ENCODE results near the gene B4GALT3.

Gene B4GALT3

DNA sequence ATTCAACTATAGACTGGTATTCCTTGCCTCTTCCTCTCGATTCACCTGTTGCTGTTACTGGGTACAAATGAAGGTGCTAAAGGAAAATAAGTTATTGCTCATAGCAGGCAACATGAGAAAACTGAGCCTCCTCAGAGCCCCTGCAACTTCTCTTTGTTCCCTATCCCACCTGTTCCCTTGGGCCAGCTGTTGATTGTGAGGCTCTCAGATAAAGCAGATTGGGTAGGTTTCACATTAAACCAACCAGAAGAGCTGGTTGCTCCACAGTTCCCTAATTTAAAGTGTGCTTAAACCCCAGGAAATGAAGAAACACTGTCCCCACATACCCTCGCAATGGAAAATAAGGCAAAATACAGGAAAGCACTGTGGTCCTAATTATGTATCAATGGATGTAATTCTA, 49.7 kb downstream of the B4GALT3 start:
- no peak overlapping the region for H3K4me3 ChIP-seq (ENCODE audit: low read length)
- no peaks in the 10 kb centered on the region for H3K9me3 ChIP-seq (ENCODE audit: control insufficient read depth, insufficient read depth, low read length)
- H3K27me3 ChIP-seq (ENCODE audit: control insufficient read depth, insufficient read depth, low read length): no peaks in the 10 kb centered on the region
- H3K4me1 ChIP-seq (ENCODE audit: control insufficient read depth, insufficient read depth, low read length): no peaks in the 10 kb centered on the region
- WGBS (ENCODE audit: insufficient coverage, insufficient read length): no CpG with 5 or more reads among the region's 2 CpGs
- no peak overlapping the region for H3K27ac ChIP-seq (ENCODE audit: low read length)
- no peak for DNase-seq (ENCODE audit: low read depth, low spot score)
- H3K36me3 ChIP-seq (ENCODE audit: control insufficient read depth, insufficient read depth, low read length): peaks cover 17% of the 10 kb centered on the region; the same call in 1 of the 2 replicates

- Histone ChIP-seq H3K27me3 (ENCODE audit: control insufficient read depth, insufficient read depth, low read length) (no peaks in the 10 kb centered on the region), H3K36me3 (ENCODE audit: control insufficient read depth, insufficient read depth, low read length) (peaks cover 32% of the 10 kb centered on the region), H3K4me1 (ENCODE audit: control insufficient read depth, insufficient read depth, low read length) (peaks cover 6% of the 10 kb centered on the region; the same call in 1 of the 2 replicates), H3K9me3 (ENCODE audit: control insufficient read depth, insufficient read depth, low read length) (no peaks in the 10 kb centered on the region), H3K27ac (ENCODE audit: low read length) (no peak overlapping the region), H3K4me3 (ENCODE audit: low read length) (no peak overlapping the region)
- WGBS (ENCODE audit: insufficient coverage, insufficient read length): no CpG with 5 or more reads among the region's 6 CpGs
- no peak for DNase-seq (ENCODE audit: low read depth, low spot score)
Measured at GRCh38 chr1:161122967-161123366, 54.3 kb downstream of the B4GALT3 start.

DNA sequence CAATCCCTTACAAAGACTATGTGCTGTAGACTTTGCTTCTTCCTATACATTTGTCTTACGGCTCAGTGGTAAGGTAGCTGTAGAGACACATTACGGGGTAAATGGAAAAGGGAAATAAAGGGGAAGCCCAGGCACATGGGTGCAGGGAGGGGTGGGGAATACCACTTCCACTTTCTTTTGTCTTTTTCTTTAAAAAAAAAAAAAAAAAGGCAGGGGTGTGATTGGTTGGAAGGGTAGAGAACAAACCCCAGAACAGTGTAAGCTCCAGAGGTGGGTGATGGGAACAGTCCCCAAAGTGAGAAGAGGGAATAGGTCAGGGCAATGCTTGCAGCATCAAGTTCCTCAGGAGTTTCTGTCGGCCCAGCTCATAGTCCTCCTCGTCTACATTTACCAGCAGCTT, 55.5 kb downstream of the B4GALT3 start:
- Histone ChIP-seq H3K27me3 (ENCODE audit: control insufficient read depth, insufficient read depth, low read length) (no peaks in the 10 kb centered on the region), H3K9me3 (ENCODE audit: control insufficient read depth, insufficient read depth, low read length) (no peaks in the 10 kb centered on the region), H3K27ac (ENCODE audit: low read length) (no peak overlapping the region), H3K36me3 (ENCODE audit: control insufficient read depth, insufficient read depth, low read length) (peaks cover 30% of the 10 kb centered on the region), H3K4me3 (ENCODE audit: low read length) (no peak overlapping the region), H3K4me1 (ENCODE audit: control insufficient read depth, insufficient read depth, low read length) (peaks cover 6% of the 10 kb centered on the region; the same call in 1 of the 2 replicates)
- no CpG with 5 or more reads among the region's 4 CpGs for WGBS (ENCODE audit: insufficient coverage, insufficient read length)
- no peak for DNase-seq (ENCODE audit: low read depth, low spot score)
